PFSK-1 (cell line): ENCODE measurements around the gene PIEZO1.

ENCODE experiments used
- POLR2AphosphoS5 ChIP-seq: IDR thresholded peaks from 2 replicates; pipeline ENCODE4 v1.6.1; 2012; ENCODE audit warnings: low read depth, mild to moderate bottlenecking, control low read depth, low read length, moderate library complexity
- SIN3A ChIP-seq: IDR thresholded peaks from 2 replicates; pipeline ENCODE4 v1.6.1; 2012; ENCODE audit warnings: mild to moderate bottlenecking, low read length, moderate library complexity, borderline replicate concordance; ENCODE audit not compliant: insufficient read depth
- TAF1 ChIP-seq: IDR thresholded peaks from 2 replicates; pipeline ENCODE4 v1.6.1; 2012; ENCODE audit warnings: low read length, control low read depth, borderline replicate concordance; ENCODE audit not compliant: insufficient read depth

- TF ChIP-seq SIN3A (no peak), POLR2AphosphoS5 (no peak), TAF1 (no peak)
Observed at GRCh38 chr16:88740727-88741055, 44.3 kb downstream of the PIEZO1 start.
